NCI-H748 treated with DMSO at 0.1 percent for 48 hours (cell line): Measurements from ENCODE around the gene TLNRD1.

Source experiments
- DNase-seq: peaks from one replicate; lab custom pipeline; 2025; lab: John Stamatoyannopoulos, UW

The TLNRD1 gene

GRCh38 chr15:81029414-81030300 lies 28.9 kb downstream of the TLNRD1 start:
- DNase-seq = no peak

- no peak for DNase-seq
Measured at GRCh38 chr15:81030301-81030750, 29.6 kb downstream of the TLNRD1 start.

- DNase-seq = no peak
Measured at GRCh38 chr15:81031203-81031602, 30.5 kb downstream of the TLNRD1 start.

GRCh38 chr15:81032355-81032754 lies 31.6 kb downstream of the TLNRD1 start:
- DNase-seq = no peak

GRCh38 chr15:81032818-81033217 lies 32.1 kb downstream of the TLNRD1 start:
- DNase-seq = no peak

GRCh38 chr15:81033508-81033907 lies 32.8 kb downstream of the TLNRD1 start:
- no peak for DNase-seq

GRCh38 chr15:81037952-81038743 lies 37.4 kb downstream of the TLNRD1 start:
- DNase-seq = no peak

GRCh38 chr15:81038975-81039607 lies 38.4 kb downstream of the TLNRD1 start:
- no peak for DNase-seq

GRCh38 chr15:81040757-81041156 lies 40.0 kb downstream of the TLNRD1 start:
- no peak for DNase-seq

- DNase-seq = no peak
Measured at GRCh38 chr15:81043281-81043934, 42.7 kb downstream of the TLNRD1 start.

GRCh38 chr15:81043935-81044575 lies 43.3 kb downstream of the TLNRD1 start:
- DNase-seq = no peak

- no peak for DNase-seq
Measured at GRCh38 chr15:81046290-81046689, 45.6 kb downstream of the TLNRD1 start.

- no peak for DNase-seq
Measured at GRCh38 chr15:81047928-81048327, 47.2 kb downstream of the TLNRD1 start.

- DNase-seq = peak; percentile 32
Measured at GRCh38 chr15:81049835-81050234, 49.1 kb downstream of the TLNRD1 start.

- DNase-seq = no peak
Measured at GRCh38 chr15:81050259-81050658, 49.5 kb downstream of the TLNRD1 start.

- DNase-seq = no peak
Measured at GRCh38 chr15:81050805-81051204, 50.1 kb downstream of the TLNRD1 start.

GRCh38 chr15:81052046-81052445 lies 51.3 kb downstream of the TLNRD1 start:
- no peak for DNase-seq

GRCh38 chr15:81053621-81054020 lies 52.9 kb downstream of the TLNRD1 start:
- no peak for DNase-seq

GRCh38 chr15:81054236-81054635 lies 53.5 kb downstream of the TLNRD1 start:
- DNase-seq = no peak
